Posterior cingulate gyrus (tissue), 11 donors: ENCODE results near the gene CFAP54.

Experiments
- DNase-seq, 10 donors: peaks; one replicate each; pipeline versions ENCODE4 v3.0.0 to v3.0.0-alpha.2; 2020 to 2021; ENCODE audit warnings: mixed read lengths in 3 of 10
- intact Hi-C: fragments of 100-400 bp; cut with DNase I; formaldehyde crosslinking; loops from one replicate; pipeline ENCODE4 v1.15.1; 2023

Gene CFAP54

GRCh38 chr12:96919510-96920210 is 430.3 kb downstream of the CFAP54 start:
- DNase-seq: no peak

More at GRCh38 chr12:96919510-96920210, 430.3 kb downstream of the CFAP54 start:
- intact Hi-C loops: no loop called here
